RWPE2 (cell line): Measurements from ENCODE around the gene BDKRB2.
A peak's percentile ranks its signal among the peaks of the same experiment; 100 is the strongest.

ENCODE experiments used
- ATAC-seq: fragments of 200-7000 bp; cut with Tn5 transposase; 3 replicates; pipeline ENCODE4 v1.9.1; 2021; ENCODE audit warnings: low read depth
- DNase-seq: peaks from one replicate; pipeline ENCODE4 v3.0.0-alpha.2; 2020; ENCODE audit warnings: low spot score
- H3K27ac ChIP-seq: fragments of 450-650 bp; 2 replicates; pipeline ENCODE4 v1.5.1; 2017; ENCODE audit warnings: mild to moderate bottlenecking; ENCODE audit not compliant: poor library complexity, severe bottlenecking
- H3K27me3 ChIP-seq: fragments of 250-450 bp; sonication (Bioruptor Pico); 2 replicates; pipeline ENCODE4 v1.5.1; 2021; ENCODE audit warnings: mild to moderate bottlenecking, moderate library complexity; ENCODE audit not compliant: insufficient read depth, poor library complexity, severe bottlenecking
- H3K36me3 ChIP-seq: fragments of 250-450 bp; sonication (Bioruptor Pico); 2 replicates; pipeline ENCODE4 v1.5.1; 2020; ENCODE audit warnings: low read depth, mild to moderate bottlenecking, moderate library complexity
- H3K4me1 ChIP-seq: fragments of 250-450 bp; sonication (Bioruptor Pico); 2 replicates; pipeline ENCODE4 v1.5.1; 2021; ENCODE audit warnings: mild to moderate bottlenecking, moderate library complexity; ENCODE audit not compliant: insufficient read depth, poor library complexity, severe bottlenecking
- H3K4me3 ChIP-seq: fragments of 250-450 bp; sonication (Bioruptor Pico); 2 replicates; pipeline ENCODE4 v1.5.1; 2021; ENCODE audit warnings: mild to moderate bottlenecking, moderate library complexity; ENCODE audit not compliant: severe bottlenecking
- H3K9me3 ChIP-seq: fragments of 250-450 bp; sonication (Bioruptor Pico); 2 replicates; pipeline ENCODE4 v1.5.1; 2021; ENCODE audit warnings: mild to moderate bottlenecking, moderate library complexity; ENCODE audit not compliant: severe bottlenecking
- TF ChIP-seq, protein P1 (sequence below): fragments of 450-650 bp; IDR thresholded peaks from one replicate; pipeline ENCODE4 v1.5.1; 2017; ENCODE audit warnings: mild to moderate bottlenecking, moderate library complexity; ENCODE audit not compliant: poor library complexity, severe bottlenecking

Gene BDKRB2

DNA sequence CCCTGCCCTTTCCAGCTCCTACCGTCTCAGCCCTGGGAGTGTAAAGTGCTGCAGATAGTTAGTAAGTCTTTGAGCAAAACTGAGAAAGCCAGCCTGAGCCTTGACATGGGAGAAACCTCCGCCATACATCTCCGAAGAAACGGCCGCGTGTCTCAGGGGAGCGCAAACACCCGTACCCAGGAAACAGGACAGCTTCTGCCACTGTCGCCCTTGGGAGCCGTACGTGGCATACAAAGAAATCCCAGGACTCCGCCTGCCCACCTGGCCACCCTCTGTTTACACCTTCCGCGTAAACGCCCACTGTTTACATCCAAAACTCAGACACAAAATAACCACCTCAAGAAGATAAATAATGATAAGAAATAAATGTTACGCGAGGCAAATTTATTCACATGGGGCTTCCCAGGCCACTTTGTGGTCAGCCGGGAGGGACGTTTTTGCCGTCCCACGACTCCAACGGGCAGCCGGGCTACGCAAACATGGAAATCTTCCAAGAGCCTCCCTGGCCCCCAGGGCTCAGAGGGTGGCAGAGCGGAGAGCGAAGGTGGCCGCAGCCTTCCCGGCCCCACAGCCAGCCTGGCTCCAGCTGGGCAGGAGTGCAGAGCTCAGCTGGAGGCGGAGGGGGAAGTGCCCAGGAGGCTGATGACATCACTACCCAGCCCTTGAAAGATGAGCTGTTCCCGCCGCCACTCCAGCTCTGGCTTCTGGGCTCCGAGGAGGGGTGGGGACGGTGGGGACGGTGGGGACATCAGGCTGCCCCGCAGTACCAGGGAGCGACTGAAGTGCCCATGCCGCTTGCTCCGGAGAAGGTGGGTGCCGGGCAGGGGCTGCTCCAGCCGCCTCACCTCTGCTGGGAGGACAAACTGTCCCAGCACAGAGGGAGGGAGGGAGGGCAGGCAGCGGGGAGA, at the start of gene BDKRB2:
Gene BDKRB2 (plus strand): TSS at position 689 of the 908 bp plus-strand sequence. CDS start 32,269 bp downstream, outside the sequence.
- no peaks in the 10 kb centered on the region for H3K9me3 ChIP-seq
- peak; percentile 87 for DNase-seq
- no peaks in the 10 kb centered on the region for H3K27me3 ChIP-seq
- peaks cover 10% of the 10 kb centered on the region for H3K36me3 ChIP-seq
- peak; percentile 87 for ATAC-seq
- TF ChIP-seq, protein P1, sequence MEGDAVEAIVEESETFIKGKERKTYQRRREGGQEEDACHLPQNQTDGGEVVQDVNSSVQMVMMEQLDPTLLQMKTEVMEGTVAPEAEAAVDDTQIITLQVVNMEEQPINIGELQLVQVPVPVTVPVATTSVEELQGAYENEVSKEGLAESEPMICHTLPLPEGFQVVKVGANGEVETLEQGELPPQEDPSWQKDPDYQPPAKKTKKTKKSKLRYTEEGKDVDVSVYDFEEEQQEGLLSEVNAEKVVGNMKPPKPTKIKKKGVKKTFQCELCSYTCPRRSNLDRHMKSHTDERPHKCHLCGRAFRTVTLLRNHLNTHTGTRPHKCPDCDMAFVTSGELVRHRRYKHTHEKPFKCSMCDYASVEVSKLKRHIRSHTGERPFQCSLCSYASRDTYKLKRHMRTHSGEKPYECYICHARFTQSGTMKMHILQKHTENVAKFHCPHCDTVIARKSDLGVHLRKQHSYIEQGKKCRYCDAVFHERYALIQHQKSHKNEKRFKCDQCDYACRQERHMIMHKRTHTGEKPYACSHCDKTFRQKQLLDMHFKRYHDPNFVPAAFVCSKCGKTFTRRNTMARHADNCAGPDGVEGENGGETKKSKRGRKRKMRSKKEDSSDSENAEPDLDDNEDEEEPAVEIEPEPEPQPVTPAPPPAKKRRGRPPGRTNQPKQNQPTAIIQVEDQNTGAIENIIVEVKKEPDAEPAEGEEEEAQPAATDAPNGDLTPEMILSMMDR = no peak
- peak within 1 kb of the TSS; percentile 65 for H3K27ac ChIP-seq
- H3K4me3 ChIP-seq = peak within 1 kb of the TSS; percentile 63
- peaks cover 34% of the 10 kb centered on the region for H3K4me1 ChIP-seq

DNA sequence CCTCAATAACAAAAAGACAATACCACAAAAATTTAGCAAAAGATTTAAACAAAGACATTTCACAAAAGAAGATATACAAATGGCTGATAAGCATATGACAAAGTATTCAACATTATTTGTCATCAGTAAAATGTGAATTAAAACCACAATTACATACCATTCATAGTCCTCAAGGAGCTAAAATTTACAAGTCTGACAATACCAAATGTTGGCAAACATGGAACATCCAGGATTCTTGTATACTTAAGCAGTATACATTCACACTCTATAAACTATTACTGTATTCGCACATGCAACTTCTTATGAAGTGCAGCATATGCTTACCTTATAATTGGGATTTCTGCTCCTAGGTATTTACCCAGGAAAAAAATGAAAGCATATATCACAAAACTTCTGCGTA, 49.7 kb upstream of the BDKRB2 start:
- H3K27ac ChIP-seq = no peak overlapping the region
- H3K4me3 ChIP-seq = no peak overlapping the region
- ATAC-seq (no peak), DNase-seq (no peak)
- TF ChIP-seq, protein P1 = no peak
- no peaks in the 10 kb centered on the region for H3K9me3 ChIP-seq
- no peaks in the 10 kb centered on the region for H3K27me3 ChIP-seq
- H3K4me1 ChIP-seq = no peaks in the 10 kb centered on the region
- H3K36me3 ChIP-seq = no peaks in the 10 kb centered on the region

DNA sequence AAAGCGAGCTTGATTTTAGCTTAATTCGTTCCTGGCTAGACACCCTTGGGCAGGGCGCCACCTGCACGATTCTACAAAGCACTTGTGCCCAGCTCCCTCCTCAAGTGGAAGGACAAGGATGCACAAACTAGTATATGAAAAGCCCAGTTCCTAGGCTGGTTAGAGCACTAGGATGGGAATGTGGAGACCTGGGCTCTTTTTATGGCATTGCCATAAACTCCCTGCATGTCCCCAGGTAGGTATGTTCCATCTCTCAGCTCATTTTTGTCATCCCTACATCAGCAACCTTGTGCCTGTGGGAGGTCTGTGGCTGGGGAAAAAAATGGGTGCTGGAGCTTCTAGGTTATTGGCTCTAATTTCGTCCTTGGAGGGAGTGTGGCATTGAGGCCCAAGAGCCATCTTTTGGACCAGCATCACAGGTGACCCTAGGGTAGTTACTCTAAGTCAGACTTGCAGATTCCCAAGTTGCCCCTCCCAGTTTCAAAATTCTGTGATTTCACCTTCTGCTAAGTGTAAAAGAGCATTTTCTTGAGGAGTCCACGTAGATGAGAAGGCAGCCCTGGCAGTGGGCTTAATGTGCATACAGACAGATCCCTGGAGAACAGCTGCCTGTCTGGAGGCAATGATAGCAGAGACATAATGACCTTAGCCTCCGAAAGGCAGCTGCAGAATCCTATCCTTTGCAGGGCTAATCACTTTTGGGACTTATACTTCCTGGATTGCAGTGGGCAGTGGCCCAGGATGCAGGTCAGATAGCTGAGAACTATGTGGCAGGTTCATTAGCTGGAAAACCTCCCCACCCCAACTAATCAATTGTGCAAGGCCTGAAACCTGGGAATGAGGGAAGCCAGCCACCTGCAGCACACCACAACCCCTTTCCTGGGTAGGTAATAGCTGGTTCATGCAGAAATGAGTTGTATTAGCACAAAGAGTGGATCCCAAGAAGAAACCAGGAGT, 47.6 kb upstream of the BDKRB2 start:
- H3K27ac ChIP-seq = no peak overlapping the region
- ATAC-seq (no peak), DNase-seq (no peak)
- no peaks in the 10 kb centered on the region for H3K9me3 ChIP-seq
- TF ChIP-seq, protein P1 = no peak
- no peak overlapping the region for H3K4me3 ChIP-seq
- no peaks in the 10 kb centered on the region for H3K27me3 ChIP-seq
- H3K36me3 ChIP-seq = no peaks in the 10 kb centered on the region
- H3K4me1 ChIP-seq = no peaks in the 10 kb centered on the region

DNA sequence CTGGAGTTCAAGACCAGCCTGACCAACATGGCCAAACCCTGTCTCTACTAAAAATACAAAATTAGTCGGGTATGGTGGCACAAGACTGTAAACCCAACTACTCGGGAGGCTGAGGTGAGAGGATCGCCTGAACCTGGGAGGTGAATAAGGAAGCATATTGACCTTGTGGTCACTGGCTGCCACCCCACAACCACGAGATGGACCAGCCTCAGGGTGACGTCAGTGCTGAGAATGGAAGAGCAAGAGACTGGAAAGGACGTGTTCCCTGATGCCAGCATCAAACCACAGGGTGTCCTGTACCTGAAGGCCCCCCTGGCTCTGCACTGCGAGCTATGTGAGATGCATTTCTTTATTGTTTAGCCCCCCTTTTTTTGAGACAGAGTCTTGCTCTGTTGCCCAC, 45.9 kb upstream of the BDKRB2 start:
- ATAC-seq = no peak
- H3K27ac ChIP-seq = no peak overlapping the region
- TF ChIP-seq, protein P1 = no peak
- no peak overlapping the region for H3K4me3 ChIP-seq
- H3K4me1 ChIP-seq = no peaks in the 10 kb centered on the region
- H3K9me3 ChIP-seq = no peaks in the 10 kb centered on the region
- no peaks in the 10 kb centered on the region for H3K27me3 ChIP-seq
- H3K36me3 ChIP-seq = no peaks in the 10 kb centered on the region
- peak; percentile 41 for DNase-seq
